Caco-2 (cell line): ENCODE results near the gene TAGLN. TPM values are rescaled to one million over a fixed set of nuclear protein-coding genes. Genes with fewer than 3 reads are reported as not detected.

Experiments
- BruUV-seq: library from RNA; stranded (reverse); fragments of 400-500 nt; replicated peaks from 2 replicates; lab custom pipeline; 2021; lab: Mats Ljungman, UMichigan
- CTCF ChIA-PET: fragments of 300-600 bp; sonication (Branson Sonifier 250); formaldehyde crosslinking; loops from one replicate; lab custom pipeline; 2022; ENCODE audit warnings: antibody characterized with exemption; lab: Charles Lee
- POLR2A ChIA-PET: fragments of 300-600 bp; sonication (Branson Sonifier 250); formaldehyde crosslinking; loops from one replicate; lab custom pipeline; 2022; ENCODE audit warnings: antibody characterized with exemption; lab: Charles Lee
- DNase-seq, 2 experiments: peaks; one replicate each; pipeline versions ENCODE4 v3.0.0 to v3.0.0-alpha.2; 2020 to 2022
- H3K27me3 ChIP-seq: replicated peaks from 2 replicates; pipeline ENCODE4 v1.6.0; 2011; ENCODE audit warnings: low read length; ENCODE audit not compliant: control insufficient read depth, insufficient read depth
- H3K36me3 ChIP-seq: 2 replicates; pipeline ENCODE4 v1.5.1; 2011; ENCODE audit warnings: low read length; ENCODE audit not compliant: control insufficient read depth, insufficient read depth
- H3K4me1 ChIP-seq: fragments of 250-450 bp; sonication (Bioruptor Pico); 2 replicates; pipeline ENCODE4 v1.5.1; 2020; ENCODE audit warnings: mild to moderate bottlenecking
- H3K4me3 ChIP-seq: 2 replicates; pipeline ENCODE4 v1.5.1; 2011; ENCODE audit warnings: low read depth, mild to moderate bottlenecking, control low read depth, low read length
- H3K9me3 ChIP-seq: fragments of 250-450 bp; sonication (Bioruptor Pico); 2 replicates; pipeline ENCODE4 v1.5.1; 2020; ENCODE audit warnings: mild to moderate bottlenecking, moderate library complexity
- H3K27ac Mint-ChIP-seq: one replicate; pipeline ENCODE4 v1.8.0; 2022; ENCODE audit warnings: mixed read lengths; ENCODE audit not compliant: unreplicated experiment
- H3K27me3 Mint-ChIP-seq: one replicate; pipeline ENCODE4 v1.8.0; 2022; ENCODE audit warnings: mixed read lengths; ENCODE audit not compliant: insufficient read depth, unreplicated experiment
- H3K36me3 Mint-ChIP-seq: one replicate; pipeline ENCODE4 v1.8.0; 2022; ENCODE audit warnings: mild to moderate bottlenecking, mixed read lengths; ENCODE audit not compliant: insufficient read depth, unreplicated experiment
- H3K4me1 Mint-ChIP-seq: one replicate; pipeline ENCODE4 v1.8.0; 2022; ENCODE audit warnings: low read depth, mixed read lengths; ENCODE audit not compliant: unreplicated experiment
- H3K4me3 Mint-ChIP-seq: one replicate; pipeline ENCODE4 v1.8.0; 2022; ENCODE audit warnings: mild to moderate bottlenecking, moderate library complexity, mixed read lengths; ENCODE audit not compliant: unreplicated experiment
- H3K9me3 Mint-ChIP-seq: one replicate; pipeline ENCODE4 v1.8.0; 2022; ENCODE audit warnings: mixed read lengths; ENCODE audit not compliant: unreplicated experiment
- CTCF ChIP-seq, 2 experiments: fragments of 200-600 bp in 1 of 2; IDR thresholded peaks; 1 replicate in 1 of 2; 2 replicates in 1 of 2; pipeline versions ENCODE4 v1.5.1 to v1.8.0; 2011 to 2022; ENCODE audit warnings: antibody characterized with exemption in 1 of 2, control low read depth in 1 of 2, inconsistent platforms in 1 of 2, low read depth in 1 of 2, low read length in 1 of 2, mild to moderate bottlenecking in 1 of 2, moderate library complexity in 1 of 2; ENCODE audit not compliant: insufficient read depth in 1 of 2, severe bottlenecking in 1 of 2, unreplicated experiment in 1 of 2
- intact Hi-C: fragments of 100-400 bp; cut with micrococcal nuclease; formaldehyde crosslinking; loops from one replicate; pipeline ENCODE4 v1.10.0; 2022; ENCODE audit not compliant: unreplicated experiment
- total RNA-seq: library from RNA; stranded (reverse); gene quantifications from 2 replicates; pipeline ENCODE4 v1.2.3, GENCODE V29; 2022

Gene TAGLN
- total RNA-seq, 1 experiment from 2014 or later: 303 TPM

DNA sequence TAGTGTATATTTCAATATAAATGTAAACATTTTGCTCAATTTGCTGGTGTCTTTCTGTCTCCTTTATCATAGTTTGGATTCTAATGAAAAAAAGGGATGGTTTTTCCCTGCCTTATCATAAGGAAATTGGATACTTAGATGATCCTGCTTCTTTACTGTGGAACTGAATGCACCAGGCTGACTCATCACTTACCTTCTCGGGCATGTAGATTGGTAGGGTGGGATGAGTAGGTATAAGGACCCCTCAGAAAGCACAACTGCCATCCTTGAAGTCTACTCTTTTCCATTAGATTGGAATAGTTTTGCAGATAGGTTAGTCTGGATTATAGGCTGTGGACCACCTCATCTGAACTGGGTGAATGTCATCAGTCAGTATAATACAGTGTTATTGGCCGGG, 28.2 kb upstream of the TAGLN start:
- CTCF ChIA-PET: interaction anchor here (0.6 kb wide), 1 partner anchor 23 kb away, joined by 3 read pairs; no protein-coding TSS in a partner anchor
- H3K4me3 Mint-ChIP-seq: no peak overlapping the region
- BruUV-seq: no TSS peak
- POLR2A ChIA-PET: no interaction called here
- Histone ChIP-seq H3K4me3 (no peak overlapping the region), H3K9me3 (no peaks in the 10 kb centered on the region), H3K4me1 (peaks cover 19% of the 10 kb centered on the region), H3K27me3 (no peaks in the 10 kb centered on the region), H3K36me3 (no peaks in the 10 kb centered on the region)
- intact Hi-C loops: no loop called here
- H3K9me3 Mint-ChIP-seq: no peaks in the 10 kb centered on the region
- TF ChIP-seq CTCF (IDR thresholded peaks at IDR 0.05; ENCODE audit: insufficient read depth in 1 of 2, low read depth in 1 of 2, low read length in 1 of 2, severe bottlenecking in 1 of 2, unreplicated experiment in 1 of 2): no peak
- no peaks in the 10 kb centered on the region for H3K27me3 Mint-ChIP-seq
- H3K4me1 Mint-ChIP-seq: no peaks in the 10 kb centered on the region
- no peak overlapping the region for H3K27ac Mint-ChIP-seq
- DNase-seq: no peak
- H3K36me3 Mint-ChIP-seq: peaks cover 92% of the 10 kb centered on the region

DNA sequence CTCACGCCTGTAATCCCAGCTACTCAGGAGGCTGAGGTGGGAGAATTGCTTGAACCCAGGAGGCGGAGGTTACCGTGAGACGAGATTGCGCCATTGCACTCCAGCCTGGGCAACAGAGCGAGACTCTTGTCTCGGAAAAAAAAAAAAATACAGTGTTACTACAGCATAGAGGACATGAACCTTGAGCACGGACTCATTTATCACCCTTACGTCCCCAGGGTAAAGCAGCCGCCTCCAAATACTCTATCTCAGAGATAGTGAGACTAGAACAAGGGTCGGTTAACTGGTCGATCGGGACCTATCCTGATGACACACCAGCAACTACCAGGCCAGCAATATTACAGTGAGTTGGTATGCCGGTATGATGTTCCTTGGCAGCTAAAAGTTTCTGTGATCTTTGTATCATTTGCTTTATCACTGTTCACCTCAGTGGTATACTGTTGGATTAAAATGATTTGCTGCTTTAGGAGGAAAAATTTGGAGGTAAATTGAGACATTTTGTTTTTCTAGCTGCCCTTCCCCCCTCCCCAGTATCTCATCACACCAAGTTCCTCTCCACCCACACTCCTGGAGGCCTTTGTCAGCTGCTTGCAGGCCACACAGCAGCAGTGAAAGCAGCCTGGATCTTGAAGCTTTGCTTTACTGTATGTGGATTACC, 27.6 kb upstream of the TAGLN start:
- H3K9me3 Mint-ChIP-seq: no peaks in the 10 kb centered on the region
- H3K4me1 ChIP-seq: peaks cover 19% of the 10 kb centered on the region
- H3K36me3 Mint-ChIP-seq: peaks cover 88% of the 10 kb centered on the region
- H3K4me3 ChIP-seq: no peak overlapping the region
- no peak overlapping the region for H3K27ac Mint-ChIP-seq
- TF ChIP-seq CTCF (IDR thresholded peaks at IDR 0.05; ENCODE audit: insufficient read depth in 1 of 2, low read depth in 1 of 2, low read length in 1 of 2, severe bottlenecking in 1 of 2, unreplicated experiment in 1 of 2): no peak
- intact Hi-C loops: no loop called here
- no peak overlapping the region for H3K4me3 Mint-ChIP-seq
- no peaks in the 10 kb centered on the region for H3K27me3 Mint-ChIP-seq
- ChIA-PET CTCF (no interaction called here), POLR2A (interaction anchor here (0.6 kb wide), 1 partner anchor 607 kb away, joined by 6 read pairs; no protein-coding TSS in a partner anchor)
- H3K4me1 Mint-ChIP-seq: no peaks in the 10 kb centered on the region
- no peaks in the 10 kb centered on the region for H3K9me3 ChIP-seq
- no peaks in the 10 kb centered on the region for H3K36me3 ChIP-seq
- BruUV-seq: no TSS peak
- H3K27me3 ChIP-seq: no peaks in the 10 kb centered on the region
- DNase-seq: no peak

- H3K36me3 ChIP-seq: no peaks in the 10 kb centered on the region
- no peak for DNase-seq
- peaks cover 24% of the 10 kb centered on the region for H3K4me1 ChIP-seq
- CTCF ChIA-PET: interaction anchor here (0.8 kb wide), 1 partner anchor 24 kb away, joined by 3 read pairs; no protein-coding TSS in a partner anchor
- Mint-ChIP-seq H3K4me1 (peaks cover 4% of the 10 kb centered on the region), H3K27ac (no peak overlapping the region), H3K4me3 (no peak overlapping the region), H3K9me3 (no peaks in the 10 kb centered on the region), H3K36me3 (peaks cover 77% of the 10 kb centered on the region), H3K27me3 (no peaks in the 10 kb centered on the region)
- intact Hi-C loops: no loop called here
- POLR2A ChIA-PET: no interaction called here
- BruUV-seq: no TSS peak
- no peak for TF ChIP-seq CTCF (IDR thresholded peaks at IDR 0.05; ENCODE audit: insufficient read depth in 1 of 2, low read depth in 1 of 2, low read length in 1 of 2, severe bottlenecking in 1 of 2, unreplicated experiment in 1 of 2)
- no peaks in the 10 kb centered on the region for H3K27me3 ChIP-seq
- H3K9me3 ChIP-seq: no peaks in the 10 kb centered on the region
- no peak overlapping the region for H3K4me3 ChIP-seq
These were observed 26.3 kb upstream of the TAGLN start for GRCh38 chr11:117172724-117173421.
